Measurements from ENCODE around the gene HOXB2.
"Not testable (repeated sequence)": the region's sequence is repeated elsewhere in the genome, so short reads cannot be mapped to it uniquely, and the experiment has no call there.

HOXB2 gene

GRCh38 chr17:48537316-48537715 lies 7.6 kb downstream of the HOXB2 start:
- no peak for DNase-seq

DNA sequence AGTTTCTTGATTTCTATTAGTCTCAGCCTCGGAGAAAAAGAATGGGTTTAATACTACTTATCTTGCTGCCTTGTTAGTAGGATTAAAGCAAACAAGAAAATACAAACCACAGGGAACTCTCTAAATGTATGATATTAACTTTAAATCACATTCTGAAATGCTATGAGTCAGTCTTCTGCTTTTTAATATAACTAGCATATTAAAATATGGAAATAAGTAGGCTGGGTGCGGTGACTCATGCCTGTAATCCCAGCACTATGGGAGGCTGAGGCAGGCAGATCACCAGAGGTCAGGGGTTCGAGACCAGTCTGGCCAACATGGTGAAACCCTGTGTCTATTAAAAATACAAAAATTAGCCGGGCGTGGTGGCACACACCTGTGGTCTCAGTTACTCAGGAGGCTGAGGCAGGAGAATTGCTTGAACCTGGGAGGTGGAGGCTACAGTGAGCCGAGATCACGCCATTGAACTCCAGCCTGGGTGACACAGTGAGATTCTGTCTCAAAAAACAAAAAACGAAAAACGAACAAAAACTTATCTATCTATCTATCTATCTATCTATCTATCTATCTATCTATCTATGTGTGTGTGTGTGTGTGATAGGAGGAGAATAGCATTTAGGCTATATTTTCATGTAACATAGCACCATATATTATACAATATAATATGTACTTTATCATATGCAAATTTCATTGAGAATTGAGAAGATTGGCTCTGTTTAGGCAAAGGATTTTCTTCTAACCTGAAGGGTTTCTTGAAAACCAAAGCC lies 8.9 kb downstream of the HOXB2 start:
- not testable (repeated sequence) for DNase-seq

DNA sequence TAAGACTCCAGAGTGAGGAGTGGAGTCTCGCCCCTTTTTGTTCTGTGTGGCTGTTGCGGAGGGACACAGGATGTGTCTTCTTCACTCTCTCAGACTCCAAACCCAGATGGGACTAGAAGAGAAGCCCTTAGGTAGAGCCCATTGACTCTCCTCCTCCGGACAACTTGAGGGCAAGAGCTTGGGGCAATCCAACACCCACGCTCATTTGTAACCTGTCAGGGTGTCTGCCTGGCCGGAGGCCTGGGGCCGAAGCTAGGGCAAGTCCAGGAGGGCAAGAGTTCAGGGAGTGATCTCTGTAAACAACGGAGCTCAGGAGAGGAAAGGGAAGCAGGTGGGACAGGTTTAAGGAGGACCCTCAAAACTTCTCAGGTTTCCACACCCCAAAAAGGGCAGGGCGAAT lies 12.6 kb downstream of the HOXB2 start:
- DNase-seq, result no peak

GRCh38 chr17:48530887-48531272 lies 14.0 kb downstream of the HOXB2 start, which contains the start of gene HOXB1:
TSS of gene HOXB1 (minus strand) at chr17:48531011. CDS start at chr17:48530904, 107 bp downstream.
- DNase-seq, result no peak

DNA sequence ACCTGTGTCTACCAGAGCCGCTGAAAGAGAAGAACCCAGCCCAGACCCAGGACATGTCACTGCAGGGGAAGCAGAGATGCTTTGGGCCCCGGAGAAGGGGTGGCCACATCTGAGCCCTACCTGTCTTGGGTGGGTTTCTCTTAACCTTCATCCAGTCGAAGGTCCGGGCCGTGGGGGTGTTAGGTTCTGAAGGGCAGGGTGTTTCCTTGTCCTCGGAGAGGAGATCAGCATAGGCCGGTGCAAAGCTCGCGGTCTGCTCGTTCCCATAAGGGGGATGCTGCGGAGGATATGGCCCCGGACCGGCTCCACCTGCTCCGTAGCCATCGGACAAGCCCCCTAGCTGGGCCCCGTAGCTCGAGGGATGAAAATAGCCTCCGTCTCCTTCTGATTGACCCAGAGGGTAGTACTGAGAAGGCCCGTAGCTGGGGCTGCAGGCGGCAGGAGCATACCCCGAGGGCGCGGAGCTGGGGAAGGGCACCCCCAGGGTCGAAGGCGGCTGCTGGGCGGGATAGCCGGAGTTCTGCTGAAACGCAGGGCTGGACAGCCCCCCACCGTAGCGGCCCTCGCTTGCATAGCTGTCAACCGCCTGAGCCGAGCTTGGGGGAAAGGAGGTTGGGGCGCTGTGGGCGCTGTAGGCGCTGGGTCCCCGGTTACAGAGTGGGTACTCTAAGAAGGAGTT lies 14.6 kb downstream of the HOXB2 start:
- DNase-seq, result no peak

- no peak for DNase-seq
Observed at GRCh38 chr17:48529683-48530009, 15.3 kb downstream of the HOXB2 start.

- DNase-seq, result no peak
Observed at GRCh38 chr17:48528936-48529682, 15.8 kb downstream of the HOXB2 start.

DNA sequence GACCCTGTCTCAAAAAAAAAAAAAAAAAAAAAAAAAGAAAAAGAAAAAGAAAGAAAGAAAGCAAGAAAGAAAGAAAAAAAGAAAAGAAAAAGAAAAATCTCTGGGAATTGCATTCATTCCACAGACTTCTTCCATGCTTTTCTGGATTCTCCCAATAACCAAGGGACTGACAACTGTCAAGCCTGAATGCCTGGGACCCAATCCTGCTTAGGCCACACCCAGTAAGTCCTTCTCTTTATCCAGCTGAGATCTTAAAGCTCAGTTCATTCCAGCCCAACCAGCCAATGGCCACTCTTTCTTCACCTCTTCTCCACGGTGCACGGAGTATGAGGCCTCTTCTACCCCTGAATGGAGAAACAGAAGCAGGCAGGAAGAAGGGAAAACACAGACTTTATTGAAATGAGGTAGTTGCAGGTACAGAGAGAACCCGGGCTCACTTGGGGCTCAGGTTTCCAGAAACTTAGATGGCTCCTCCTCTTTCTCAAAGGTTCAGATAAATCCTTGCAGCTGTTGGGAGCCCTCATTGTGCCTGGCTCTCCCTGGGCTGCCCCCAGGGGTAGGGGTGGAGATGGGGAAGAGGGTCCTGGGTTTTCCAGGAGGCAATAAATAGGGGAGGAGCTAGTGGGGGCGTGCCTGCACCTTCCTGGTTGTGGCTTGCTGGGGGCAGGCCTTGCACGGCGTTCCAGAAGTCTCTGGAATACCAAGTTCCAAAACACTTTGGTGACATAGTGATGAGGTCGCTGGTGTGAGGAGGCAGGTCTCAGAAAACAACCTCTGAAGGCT lies 16.6 kb downstream of the HOXB2 start:
- DNase-seq, result no peak

DNA sequence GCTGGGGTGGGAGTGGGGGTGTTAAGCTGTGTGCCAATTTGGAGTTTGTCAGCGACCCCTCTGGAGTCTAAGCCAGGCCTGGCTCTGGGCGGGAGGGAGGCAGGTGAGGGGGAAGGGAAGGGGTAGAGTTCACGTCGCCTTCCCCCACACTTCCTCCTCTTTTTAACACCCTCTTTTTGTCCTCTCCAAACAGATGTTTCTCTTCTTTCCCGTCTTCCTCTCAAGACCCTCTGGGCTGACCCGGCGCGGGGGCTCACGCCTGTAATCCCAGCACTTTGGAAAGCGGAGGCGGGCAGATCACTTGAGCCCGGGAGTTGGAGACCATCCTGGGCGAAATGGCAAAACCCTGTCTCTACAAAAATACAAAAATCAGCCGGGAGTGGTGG lies 17.4 kb downstream of the HOXB2 start:
- DNase-seq, result no peak

- DNase-seq, result no peak
Observed at GRCh38 chr17:48526608-48527546, 18.0 kb downstream of the HOXB2 start.

- peak; percentile 36 for DNase-seq
Observed at GRCh38 chr17:48523010-48523409, 21.9 kb downstream of the HOXB2 start.

DNA sequence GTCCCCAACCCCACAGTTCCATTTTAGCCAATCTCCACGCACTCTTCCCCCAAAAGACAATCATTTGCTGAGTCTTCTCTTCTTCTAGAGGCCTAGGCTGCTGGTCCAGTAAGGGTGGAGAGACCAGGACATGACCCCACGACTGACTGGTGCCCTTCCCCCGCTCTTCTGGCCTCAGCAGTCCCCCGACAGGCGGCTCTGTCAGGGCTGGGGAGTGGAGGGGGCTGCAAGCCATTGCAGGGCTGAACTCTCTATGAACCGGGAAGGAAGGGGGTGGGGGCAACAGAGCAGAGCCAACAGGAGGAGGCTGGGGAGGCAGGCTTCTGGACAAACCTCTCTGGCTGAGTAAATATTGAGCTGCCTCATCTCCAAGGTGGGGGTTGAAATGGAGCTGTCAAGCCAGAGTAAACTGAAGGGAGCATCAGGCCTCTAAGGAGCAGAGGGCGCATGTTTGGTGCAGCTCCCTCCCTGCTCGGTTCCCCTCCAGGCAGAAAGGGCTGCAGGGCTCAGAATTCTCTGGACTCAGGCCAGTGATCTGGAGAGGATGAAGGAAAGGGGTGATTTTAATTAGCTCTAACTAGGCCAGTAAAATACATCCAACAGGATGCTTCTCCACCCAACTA lies 22.8 kb downstream of the HOXB2 start:
- peak; percentile 95 for DNase-seq

GRCh38 chr17:48520631-48521079 lies 24.3 kb downstream of the HOXB2 start:
- DNase-seq, result no peak

GRCh38 chr17:48519427-48519826 lies 25.5 kb downstream of the HOXB2 start:
- DNase-seq, result no peak

DNA sequence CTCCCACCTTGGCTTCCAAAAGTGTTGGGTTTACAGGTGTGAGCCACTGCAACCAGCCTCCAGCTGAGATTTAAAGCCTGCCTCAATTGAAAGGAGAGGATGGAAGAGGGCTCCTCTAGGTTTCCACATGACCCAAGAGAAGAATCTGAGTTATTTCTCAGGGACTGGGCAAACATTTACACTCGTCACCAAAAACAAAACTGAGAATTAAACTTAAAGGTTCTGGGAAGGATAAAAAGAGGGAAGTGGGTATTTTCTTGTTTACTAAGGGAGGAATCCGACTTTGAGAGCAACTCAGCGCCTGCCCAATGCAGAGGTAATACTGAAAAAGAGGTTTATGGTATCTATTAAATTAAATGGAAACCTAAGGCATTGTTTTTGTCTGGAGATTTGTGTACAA lies 27.4 kb downstream of the HOXB2 start:
- DNase-seq, result no peak

- no peak for DNase-seq
Observed at GRCh38 chr17:48515925-48516900, 28.7 kb downstream of the HOXB2 start.

GRCh38 chr17:48514477-48514876 lies 30.4 kb downstream of the HOXB2 start:
- DNase-seq, result no peak

GRCh38 chr17:48513666-48514455 lies 31.0 kb downstream of the HOXB2 start:
- DNase-seq, result no peak

- peak; percentile 50 for DNase-seq
Observed at GRCh38 chr17:48513097-48513496, 31.8 kb downstream of the HOXB2 start.
